ENCODE results near the gene ENKD1.

- TF ChIP-seq, protein P1, sequence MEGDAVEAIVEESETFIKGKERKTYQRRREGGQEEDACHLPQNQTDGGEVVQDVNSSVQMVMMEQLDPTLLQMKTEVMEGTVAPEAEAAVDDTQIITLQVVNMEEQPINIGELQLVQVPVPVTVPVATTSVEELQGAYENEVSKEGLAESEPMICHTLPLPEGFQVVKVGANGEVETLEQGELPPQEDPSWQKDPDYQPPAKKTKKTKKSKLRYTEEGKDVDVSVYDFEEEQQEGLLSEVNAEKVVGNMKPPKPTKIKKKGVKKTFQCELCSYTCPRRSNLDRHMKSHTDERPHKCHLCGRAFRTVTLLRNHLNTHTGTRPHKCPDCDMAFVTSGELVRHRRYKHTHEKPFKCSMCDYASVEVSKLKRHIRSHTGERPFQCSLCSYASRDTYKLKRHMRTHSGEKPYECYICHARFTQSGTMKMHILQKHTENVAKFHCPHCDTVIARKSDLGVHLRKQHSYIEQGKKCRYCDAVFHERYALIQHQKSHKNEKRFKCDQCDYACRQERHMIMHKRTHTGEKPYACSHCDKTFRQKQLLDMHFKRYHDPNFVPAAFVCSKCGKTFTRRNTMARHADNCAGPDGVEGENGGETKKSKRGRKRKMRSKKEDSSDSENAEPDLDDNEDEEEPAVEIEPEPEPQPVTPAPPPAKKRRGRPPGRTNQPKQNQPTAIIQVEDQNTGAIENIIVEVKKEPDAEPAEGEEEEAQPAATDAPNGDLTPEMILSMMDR (IDR thresholded peaks at IDR 0.05), result no peak
- TF ChIP-seq POLR2A (IDR thresholded peaks at IDR 0.05), result no peak
These were observed 31.1 kb upstream of the ENKD1 start for GRCh38 chr16:67697422-67698185.

Data from Peyer's patch (tissue), 4 donors.